ENCODE measurements around the gene CDR2L.

Gene CDR2L

GRCh38 chr17:74981979-74982662 lies 5.3 kb upstream of the CDR2L start:
- no peak for TF ChIP-seq ZNF274 (IDR thresholded peaks at IDR 0.05; ENCODE audit: low read depth, low read length)
- peak overlapping the region; percentile 56; the same call in 1 of the 2 replicates for H3K4me3 ChIP-seq (ENCODE audit: low read length)

- peak overlapping the region; percentile 56; the same call in 1 of the 2 replicates for H3K4me3 ChIP-seq (ENCODE audit: low read length)
These were observed 4.6 kb upstream of the CDR2L start for GRCh38 chr17:74982663-74983313.

- no peak for TF ChIP-seq ZNF274 (IDR thresholded peaks at IDR 0.05; ENCODE audit: low read depth, low read length)
- H3K4me3 ChIP-seq (ENCODE audit: low read length) = no peak overlapping the region
These were observed 1.2 kb upstream of the CDR2L start for GRCh38 chr17:74986206-74986576.

GRCh38 chr17:74987909-74988711 lies 678 bp downstream of the CDR2L start:
- H3K4me3 ChIP-seq (ENCODE audit: low read length) = peak overlapping the region; percentile 57
- no peak for TF ChIP-seq ZNF274 (IDR thresholded peaks at IDR 0.05; ENCODE audit: low read depth, low read length)

GRCh38 chr17:74990581-74991105 lies 3.2 kb downstream of the CDR2L start:
- no peak overlapping the region for H3K4me3 ChIP-seq (ENCODE audit: low read length)
- TF ChIP-seq ZNF274 (IDR thresholded peaks at IDR 0.05; ENCODE audit: low read depth, low read length) = no peak

GRCh38 chr17:74992223-74992622 lies 4.8 kb downstream of the CDR2L start:
- H3K4me3 ChIP-seq (ENCODE audit: low read length) = no peak overlapping the region
- no peak for TF ChIP-seq ZNF274 (IDR thresholded peaks at IDR 0.05; ENCODE audit: low read depth, low read length)

- no peak for TF ChIP-seq ZNF274 (IDR thresholded peaks at IDR 0.05; ENCODE audit: low read depth, low read length)
These were observed 7.0 kb downstream of the CDR2L start for GRCh38 chr17:74994440-74994839.

GRCh38 chr17:74995847-74996246 lies 8.4 kb downstream of the CDR2L start:
- no peak overlapping the region for H3K4me3 ChIP-seq (ENCODE audit: low read length)
- no peak for TF ChIP-seq ZNF274 (IDR thresholded peaks at IDR 0.05; ENCODE audit: low read depth, low read length)

More at GRCh38 chr17:74994440-74994839, 7.0 kb downstream of the CDR2L start:
- H3K4me3 ChIP-seq (ENCODE audit: low read length) = no peak overlapping the region

- no peak overlapping the region for H3K4me3 ChIP-seq (ENCODE audit: low read length)
- no peak for TF ChIP-seq ZNF274 (IDR thresholded peaks at IDR 0.05; ENCODE audit: low read depth, low read length)
These were observed 11.4 kb downstream of the CDR2L start for GRCh38 chr17:74998783-74999182.

- TF ChIP-seq ZNF274 (IDR thresholded peaks at IDR 0.05; ENCODE audit: low read depth, low read length) = no peak
- H3K4me3 ChIP-seq (ENCODE audit: low read length) = no peak overlapping the region
These were observed 12.1 kb downstream of the CDR2L start for GRCh38 chr17:74999523-74999922.

- H3K4me3 ChIP-seq (ENCODE audit: low read length) = no peak overlapping the region
- no peak for TF ChIP-seq ZNF274 (IDR thresholded peaks at IDR 0.05; ENCODE audit: low read depth, low read length)
These were observed 14.7 kb downstream of the CDR2L start for GRCh38 chr17:75001915-75002843.

- H3K4me3 ChIP-seq (ENCODE audit: low read length) = no peak overlapping the region
- TF ChIP-seq ZNF274 (IDR thresholded peaks at IDR 0.05; ENCODE audit: low read depth, low read length) = no peak
These were observed 15.9 kb downstream of the CDR2L start for GRCh38 chr17:75003070-75003956.

- no peak for TF ChIP-seq ZNF274 (IDR thresholded peaks at IDR 0.05; ENCODE audit: low read depth, low read length)
- H3K4me3 ChIP-seq (ENCODE audit: low read length) = no peak overlapping the region
These were observed 16.5 kb downstream of the CDR2L start for GRCh38 chr17:75003957-75004355.

All from GM08714 (cell line).